Midbrain (tissue), 1 donor: ENCODE results near the gene COPS7A.
"Not testable (repeated sequence)": the region's sequence is repeated elsewhere in the genome, so short reads cannot be mapped to it uniquely, and the experiment has no call there.

ENCODE experiments used
- DNase-seq: peaks from one replicate; lab custom pipeline; 2025; lab: John Stamatoyannopoulos, UW

COPS7A gene

DNA sequence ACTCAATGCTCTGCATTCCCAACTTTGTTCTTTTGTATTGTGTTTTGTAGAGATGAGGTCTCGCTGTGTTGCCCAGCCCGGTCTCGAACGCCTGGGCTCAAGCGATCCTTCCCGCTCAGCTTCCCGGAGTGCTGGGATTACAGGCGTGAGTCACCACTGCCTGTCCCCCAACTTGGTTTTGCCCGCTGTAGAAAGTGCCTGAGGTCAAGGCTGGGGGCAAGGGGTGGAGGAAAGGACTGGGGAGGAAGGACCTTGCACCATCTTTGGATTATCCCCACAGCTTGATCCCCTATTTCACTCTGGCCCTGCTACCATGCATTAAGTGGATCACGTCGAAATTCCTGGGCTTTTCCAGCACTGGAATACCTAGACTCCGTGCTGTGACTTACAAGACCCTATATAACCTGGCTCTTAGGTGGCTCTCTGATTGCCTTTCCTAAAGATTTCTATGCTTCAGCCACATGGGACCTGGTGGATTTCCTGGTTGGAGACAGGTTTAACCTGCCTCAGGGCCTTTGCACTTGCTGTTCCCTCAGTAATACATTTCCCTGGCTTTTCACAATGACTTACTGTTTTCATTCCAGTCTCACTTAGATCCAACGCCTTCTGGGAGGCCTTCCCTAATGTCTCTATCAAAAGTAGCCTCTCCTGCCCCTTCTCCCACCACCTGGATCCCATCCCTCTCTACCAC, 22.6 kb upstream of the COPS7A start:
- no peak for DNase-seq

DNA sequence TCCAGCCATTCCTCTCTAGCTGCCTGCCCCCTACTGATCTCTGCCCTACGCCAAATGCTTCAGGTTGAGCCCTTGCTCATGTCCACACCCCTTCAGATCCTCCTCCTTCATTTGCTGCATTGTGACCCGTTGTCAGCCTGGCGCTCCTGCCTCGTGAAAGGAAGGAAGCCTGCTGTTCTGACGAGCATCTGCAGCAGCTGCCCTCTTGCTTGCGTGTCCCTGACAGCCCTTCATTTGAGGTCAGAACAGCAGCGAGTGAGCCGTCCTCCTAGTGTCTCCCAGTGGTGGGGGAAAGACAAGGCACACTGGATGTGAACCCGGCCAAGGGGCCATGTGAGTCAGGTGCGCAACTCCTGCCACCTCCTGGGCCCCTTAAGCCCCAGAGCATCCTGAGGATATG, 20.2 kb upstream of the COPS7A start:
- DNase-seq = no peak

GRCh38 chr12:6708351-6708750, 15.5 kb upstream of the COPS7A start:
- DNase-seq = not testable (repeated sequence)

DNA sequence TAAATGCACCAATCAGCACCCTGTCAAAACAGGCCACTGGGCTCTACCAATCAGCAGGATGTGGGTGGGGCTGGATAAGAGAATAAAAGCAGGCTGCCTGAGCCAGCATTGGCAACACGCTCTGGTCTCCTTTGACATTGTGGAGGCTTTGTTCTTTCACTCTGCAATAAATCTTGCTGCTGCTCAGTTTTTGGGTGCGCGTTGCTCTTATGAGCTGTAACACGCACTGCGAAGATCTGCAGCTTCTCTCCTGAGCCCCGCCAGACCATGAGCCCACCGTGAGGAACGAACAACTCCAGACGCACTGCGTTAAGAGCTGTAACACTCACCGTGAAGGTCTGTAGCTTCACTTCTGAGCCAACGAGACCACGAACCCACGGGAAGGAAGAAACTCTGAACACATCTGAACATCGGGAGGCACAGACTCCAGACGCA, 14.9 kb upstream of the COPS7A start:
- DNase-seq = no peak

- DNase-seq = not testable (repeated sequence)
These were observed 7.6 kb upstream of the COPS7A start for GRCh38 chr12:6716031-6716873.

- DNase-seq = no peak
These were observed 6.9 kb upstream of the COPS7A start for GRCh38 chr12:6716874-6717437.

DNA sequence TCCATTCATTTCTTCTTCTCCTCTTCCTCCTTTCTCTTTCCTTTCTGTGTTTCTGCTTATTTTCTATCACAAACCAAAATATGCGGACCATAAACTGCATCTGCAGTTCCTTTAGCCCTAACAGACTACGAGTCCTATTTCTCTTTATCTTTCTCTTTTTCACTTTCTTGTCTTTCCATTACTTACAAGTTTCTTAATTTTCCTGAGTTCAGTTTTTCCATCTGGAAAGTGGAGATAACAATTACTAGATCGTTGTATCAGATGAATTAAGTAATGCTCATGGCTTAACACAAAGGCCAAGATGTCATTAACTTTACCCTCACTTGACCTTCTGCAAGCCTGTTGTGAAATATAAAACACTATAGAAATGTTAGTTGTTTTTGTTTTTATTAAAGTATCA, 983 bp upstream of the COPS7A start:
- no peak for DNase-seq

DNA sequence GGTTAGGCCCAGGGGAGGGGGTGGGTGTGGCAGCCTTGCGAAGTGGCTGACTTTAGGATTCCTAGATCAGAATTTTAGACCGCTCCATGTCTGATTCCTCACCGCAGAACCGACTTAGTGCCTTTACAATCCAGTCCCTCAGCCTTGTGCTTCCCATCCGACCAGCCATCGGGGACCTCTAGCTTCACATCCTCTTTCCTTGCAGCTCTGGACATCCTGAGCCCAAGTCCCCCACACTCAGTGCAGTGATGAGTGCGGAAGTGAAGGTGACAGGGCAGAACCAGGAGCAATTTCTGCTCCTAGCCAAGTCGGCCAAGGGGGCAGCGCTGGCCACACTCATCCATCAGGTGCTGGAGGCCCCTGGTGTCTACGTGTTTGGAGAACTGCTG, 557 bp downstream of the COPS7A start:
- no peak for DNase-seq

DNA sequence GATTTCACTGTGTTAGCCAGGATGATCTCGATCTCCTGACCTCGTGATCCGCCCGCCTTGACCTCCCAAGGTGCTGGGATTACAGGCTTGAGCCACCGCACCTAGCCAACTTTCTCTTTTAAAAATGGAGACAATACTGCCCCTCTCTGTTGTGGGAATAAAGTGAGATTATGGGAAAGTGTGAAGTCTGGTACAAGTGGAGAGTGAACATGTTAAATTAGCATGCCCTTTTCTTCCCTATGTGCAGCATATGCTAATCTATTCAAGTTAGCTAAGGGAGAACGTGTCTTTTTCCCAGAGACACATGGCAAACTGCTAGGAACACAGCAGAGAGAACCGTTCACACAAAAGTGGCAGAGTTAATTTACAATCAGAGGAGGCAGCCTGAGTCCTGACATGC, 1.5 kb downstream of the COPS7A start:
- DNase-seq = no peak

DNA sequence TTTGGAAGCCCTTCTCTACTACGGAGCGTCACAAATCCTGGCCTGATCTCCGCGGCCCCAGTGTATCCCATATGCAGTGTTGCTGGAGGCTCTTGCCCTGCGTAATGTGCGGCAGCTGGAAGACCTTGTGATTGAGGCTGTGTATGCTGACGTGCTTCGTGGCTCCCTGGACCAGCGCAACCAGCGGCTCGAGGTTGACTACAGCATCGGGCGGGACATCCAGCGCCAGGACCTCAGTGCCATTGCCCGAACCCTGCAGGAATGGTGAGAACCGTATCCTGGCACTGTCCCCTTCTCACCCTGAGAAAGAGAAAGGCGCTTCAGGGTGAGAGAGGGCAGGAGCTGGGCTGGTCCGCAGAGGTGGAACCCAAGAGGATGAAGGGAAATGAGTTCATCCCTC, 5.3 kb downstream of the COPS7A start:
- no peak for DNase-seq

GRCh38 chr12:6730169-6730568, 6.3 kb downstream of the COPS7A start:
- no peak for DNase-seq

DNA sequence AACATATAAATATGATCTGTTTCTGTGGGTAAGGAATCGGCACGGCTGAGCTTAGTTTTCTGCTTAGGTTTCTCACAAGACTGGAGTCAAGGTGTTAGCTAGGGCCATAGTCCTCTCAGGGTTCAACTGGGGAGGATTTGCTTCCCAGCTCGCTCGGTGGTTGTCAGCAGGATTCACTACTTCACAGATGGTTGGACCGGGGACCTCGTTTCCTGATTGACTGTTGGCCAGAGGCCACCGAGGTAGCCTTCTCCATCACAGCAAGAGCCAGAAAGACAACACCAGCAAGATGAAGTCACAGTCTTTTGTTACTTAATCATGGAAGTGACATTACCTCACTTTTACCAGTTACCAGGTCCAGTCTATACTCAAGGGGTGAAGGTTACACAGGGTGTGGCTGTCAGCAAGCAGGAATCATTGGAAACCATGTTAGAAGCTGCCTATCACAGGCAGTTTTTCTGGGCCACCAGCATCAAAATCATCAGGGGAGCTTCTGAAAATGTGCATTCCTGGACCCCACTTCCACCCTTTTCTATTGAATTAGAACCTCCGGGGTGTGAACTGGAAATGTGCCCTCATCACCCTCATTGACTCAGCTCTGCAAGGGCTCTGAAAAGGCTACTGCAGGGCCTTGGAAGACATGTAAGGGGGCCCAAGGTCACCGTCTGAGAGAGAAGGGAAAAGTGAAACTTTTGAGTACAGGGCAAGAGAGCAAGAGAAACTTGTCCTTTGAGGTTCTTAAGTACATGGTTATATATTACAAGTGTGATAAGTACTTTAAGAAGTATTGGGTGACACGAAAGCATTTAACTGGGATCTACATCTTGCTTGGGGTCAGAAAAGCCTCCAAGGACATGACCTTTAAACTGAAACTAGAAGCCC, 10.9 kb downstream of the COPS7A start:
- no peak for DNase-seq

DNA sequence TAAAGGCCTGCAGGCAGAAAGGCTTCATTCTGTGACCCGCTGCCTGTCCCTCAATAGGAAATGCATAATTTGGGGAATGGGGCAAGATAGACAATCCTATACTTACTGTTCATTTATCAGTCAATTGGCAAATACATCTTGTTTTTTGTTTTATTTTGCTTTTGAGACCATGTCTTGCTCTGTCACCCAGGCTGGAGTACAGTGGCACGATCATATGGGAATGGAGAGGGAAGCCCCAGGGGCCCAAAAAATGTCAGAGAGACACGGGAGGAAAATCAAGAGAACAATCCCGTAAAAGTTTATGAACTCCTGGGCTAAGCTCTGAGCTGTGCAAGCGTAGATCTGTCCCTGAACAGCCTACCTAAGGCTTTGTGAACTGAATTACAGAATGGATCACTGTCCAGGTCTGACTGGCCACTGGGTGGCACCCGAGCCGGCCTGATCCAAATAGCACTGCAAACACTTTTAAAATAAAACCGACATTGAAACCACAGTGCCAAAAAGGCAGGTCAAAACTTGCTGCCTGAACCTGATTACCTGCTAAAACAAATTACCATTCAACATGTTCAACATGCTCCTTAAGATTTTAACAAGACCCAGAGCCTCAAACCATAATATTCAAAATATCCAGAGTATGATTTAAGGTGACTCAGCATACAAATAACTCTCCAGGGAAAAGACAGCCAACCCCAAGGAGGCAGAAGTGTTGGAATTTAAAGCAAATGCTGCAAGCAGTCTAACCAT, 11.8 kb downstream of the COPS7A start:
- peak; percentile 63 for DNase-seq

- no peak for DNase-seq
These were observed 12.9 kb downstream of the COPS7A start for GRCh38 chr12:6736754-6737153.

DNA sequence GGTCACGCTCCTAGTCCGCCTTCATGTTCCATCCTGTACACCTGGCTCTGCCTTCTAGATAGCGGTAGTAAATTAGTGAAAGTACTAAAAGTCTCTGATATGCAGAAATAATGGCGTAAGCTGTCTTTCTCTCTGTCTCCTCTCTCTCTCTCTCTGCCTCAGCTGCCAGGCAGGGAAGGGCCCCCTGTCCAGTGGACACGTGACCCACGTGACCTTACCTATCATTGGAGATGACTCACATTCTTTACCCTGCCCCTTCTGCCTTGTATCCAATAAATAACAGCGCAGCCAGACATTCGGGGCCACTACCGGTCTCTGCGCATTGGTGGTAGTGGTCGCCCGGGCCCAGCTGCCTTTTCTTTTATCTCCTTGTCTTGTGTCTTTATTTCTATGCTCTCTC, 18.2 kb downstream of the COPS7A start:
- DNase-seq = not testable (repeated sequence)

GRCh38 chr12:6742834-6743233, 19.0 kb downstream of the COPS7A start:
- no peak for DNase-seq

DNA sequence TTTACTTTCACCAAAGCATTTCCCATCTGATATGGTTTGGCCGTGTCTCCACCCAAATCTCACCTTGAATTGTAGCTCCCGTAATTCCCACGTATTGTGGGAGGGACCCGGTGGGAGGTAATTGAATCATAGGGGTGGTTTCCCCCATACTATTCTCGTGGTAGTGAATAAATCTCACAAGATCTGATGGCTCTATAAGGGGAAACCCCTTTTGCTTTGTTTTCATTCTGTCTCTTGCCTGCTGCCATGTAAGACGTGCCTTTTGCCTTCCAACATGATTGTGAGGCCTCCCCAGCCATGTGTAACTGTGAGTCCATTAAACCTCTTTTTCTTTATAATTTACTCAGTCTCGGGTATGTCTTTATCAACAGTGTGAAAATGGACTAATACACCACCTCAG, 19.5 kb downstream of the COPS7A start:
- DNase-seq = not testable (repeated sequence)

- peak; percentile 8 for DNase-seq
These were observed 22.1 kb downstream of the COPS7A start for GRCh38 chr12:6745741-6746525.

DNA sequence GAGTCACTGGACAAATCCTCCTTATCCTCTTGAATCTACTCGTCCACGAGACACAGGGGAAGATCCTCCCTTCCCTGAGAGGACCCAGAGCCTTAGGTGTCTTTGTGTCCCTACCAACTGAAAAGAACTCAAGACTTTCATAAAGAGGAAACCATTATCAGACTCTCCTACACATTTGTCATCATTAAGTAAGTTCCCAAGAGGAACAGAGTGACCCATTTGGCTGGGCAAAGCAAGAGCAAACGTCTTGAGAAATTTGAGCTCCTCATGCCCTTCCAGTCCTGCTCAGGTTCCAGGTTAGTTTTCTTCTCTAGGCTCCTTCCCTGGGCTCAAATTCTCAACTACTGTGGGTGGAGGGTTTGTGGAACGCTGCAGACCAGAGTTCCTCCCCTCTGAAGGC, 23.4 kb downstream of the COPS7A start:
- DNase-seq = no peak

- no peak for DNase-seq
These were observed 24.9 kb downstream of the COPS7A start for GRCh38 chr12:6748761-6749160.

GRCh38 chr12:6750506-6750905, 26.7 kb downstream of the COPS7A start:
- DNase-seq = no peak
